ENCODE results near the gene SYT15B.
"Not testable (repeated sequence)": the region's sequence is repeated elsewhere in the genome, so short reads cannot be mapped to it uniquely, and the experiment has no call there.

The SYT15B gene

DNA sequence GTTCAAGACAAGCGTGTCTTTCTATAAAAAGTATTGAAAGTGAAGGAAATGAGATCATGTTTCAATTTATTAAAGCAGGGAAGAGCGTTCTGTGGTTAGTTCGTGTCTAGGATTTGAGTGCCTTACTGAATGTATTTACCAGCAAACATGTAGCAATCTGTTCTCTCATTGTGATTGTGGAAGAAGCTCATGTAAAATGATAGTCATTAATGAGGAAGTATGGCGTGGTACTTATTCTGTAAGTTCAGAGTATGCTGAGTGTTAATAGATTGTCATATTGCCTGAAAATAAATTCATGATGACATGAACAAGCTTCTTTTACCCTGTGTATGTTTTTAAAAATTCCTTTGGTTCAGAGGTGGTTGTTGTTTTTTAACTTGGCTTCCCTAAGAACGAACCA lies 32.5 kb downstream of the SYT15B start:
- not testable (repeated sequence) for DNase-seq (ENCODE audit: low read depth in 2 of 3, low spot score in 2 of 3)

DNA sequence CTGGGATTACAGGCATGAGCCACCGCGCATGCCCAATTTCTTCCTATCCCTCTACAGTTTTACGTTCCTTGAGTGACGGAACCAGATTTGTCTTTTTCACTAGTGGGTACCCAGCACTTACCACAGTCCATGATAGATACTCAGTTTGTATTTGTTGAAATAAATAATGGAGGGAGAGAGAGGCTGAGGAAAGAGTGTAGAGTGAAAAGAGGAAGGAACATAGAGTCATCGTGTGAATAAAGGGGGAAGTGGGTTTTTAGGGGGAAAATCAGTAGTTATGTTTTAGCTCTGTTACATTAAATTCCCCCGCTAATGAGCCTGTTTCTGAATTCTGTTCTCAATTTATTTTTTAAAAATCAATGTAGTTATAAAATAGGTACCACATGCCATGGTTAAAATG lies 37.7 kb downstream of the SYT15B start:
- not testable (repeated sequence) for DNase-seq (ENCODE audit: low read depth in 2 of 3, low spot score in 2 of 3)

DNA sequence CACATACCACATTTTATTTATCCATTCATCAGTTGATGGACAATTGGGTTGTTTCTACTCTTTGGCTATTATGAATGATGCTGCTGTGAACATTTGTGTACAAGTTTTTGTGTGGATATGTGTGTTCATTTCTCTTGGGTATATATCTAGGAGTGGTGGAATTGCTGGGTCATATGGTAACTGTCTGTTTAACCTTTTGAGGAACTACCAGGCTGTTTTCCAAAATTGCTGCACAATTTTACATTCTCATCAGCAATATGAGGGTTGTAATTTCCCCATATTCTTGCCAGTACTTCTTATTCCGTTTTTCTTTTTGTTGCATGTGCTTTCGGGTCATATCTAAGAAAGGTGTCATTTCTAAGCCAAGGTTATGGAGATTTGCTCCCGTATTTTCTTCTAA lies 38.3 kb downstream of the SYT15B start:
- not testable (repeated sequence) for DNase-seq (ENCODE audit: low read depth in 2 of 3, low spot score in 2 of 3)

- not testable (repeated sequence) for DNase-seq (ENCODE audit: low read depth in 2 of 3, low spot score in 2 of 3)
Observed at GRCh38 chr10:47724119-47724518, 39.3 kb downstream of the SYT15B start.

- DNase-seq (ENCODE audit: low read depth in 2 of 3, low spot score in 2 of 3) = not testable (repeated sequence)
Observed at GRCh38 chr10:47723362-47723761, 40.0 kb downstream of the SYT15B start.

GRCh38 chr10:47717011-47717769 lies 46.2 kb downstream of the SYT15B start:
- DNase-seq (ENCODE audit: low read depth in 2 of 3, low spot score in 2 of 3) = not testable (repeated sequence)

Data from activated CD8-positive, alpha-beta memory T cell treated with anti-CD3 and anti-CD28 coated beads for 48 hours (primary cell).